HG03060 (cell line): ENCODE measurements around the gene RHOT1.
"Not testable (repeated sequence)": the region's sequence is repeated elsewhere in the genome, so short reads cannot be mapped to it uniquely, and the experiment has no call there.

Experiments used
- ATAC-seq: cut with Tn5 transposase; IDR thresholded peaks from one replicate; pipeline ENCODE4 v1.9.1; 2021; ENCODE audit warnings: low read depth, moderate number of reproducible peaks; ENCODE audit not compliant: unreplicated experiment

RHOT1 gene

GRCh38 chr17:32120716-32121115, 21.6 kb upstream of the RHOT1 start:
- ATAC-seq, result no peak

GRCh38 chr17:32123782-32124181, 18.5 kb upstream of the RHOT1 start:
- no peak for ATAC-seq

- no peak for ATAC-seq
These were observed 17.1 kb upstream of the RHOT1 start for GRCh38 chr17:32124985-32125847.

- no peak for ATAC-seq
These were observed 16.5 kb upstream of the RHOT1 start for GRCh38 chr17:32125848-32126153.

DNA sequence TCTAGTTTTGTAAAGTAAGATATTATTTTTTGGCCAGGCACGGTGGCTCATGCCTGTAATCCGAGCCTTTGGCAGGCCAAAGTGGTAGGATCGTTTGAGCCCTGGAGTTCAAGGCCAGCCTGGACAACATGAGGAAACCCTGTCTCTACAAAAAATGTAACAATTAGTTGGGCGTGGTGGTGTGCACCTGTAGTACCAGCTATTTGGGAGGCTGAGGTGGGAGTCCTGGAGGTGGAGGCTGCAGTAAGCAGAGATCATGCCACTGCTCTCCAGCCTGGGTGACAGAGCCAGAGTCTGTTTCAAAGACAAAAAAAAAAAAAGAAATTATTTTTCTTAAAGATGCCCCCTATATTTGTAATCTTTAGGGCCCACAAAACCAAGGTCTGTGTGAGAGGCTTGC, 16.0 kb upstream of the RHOT1 start:
- no peak for ATAC-seq

DNA sequence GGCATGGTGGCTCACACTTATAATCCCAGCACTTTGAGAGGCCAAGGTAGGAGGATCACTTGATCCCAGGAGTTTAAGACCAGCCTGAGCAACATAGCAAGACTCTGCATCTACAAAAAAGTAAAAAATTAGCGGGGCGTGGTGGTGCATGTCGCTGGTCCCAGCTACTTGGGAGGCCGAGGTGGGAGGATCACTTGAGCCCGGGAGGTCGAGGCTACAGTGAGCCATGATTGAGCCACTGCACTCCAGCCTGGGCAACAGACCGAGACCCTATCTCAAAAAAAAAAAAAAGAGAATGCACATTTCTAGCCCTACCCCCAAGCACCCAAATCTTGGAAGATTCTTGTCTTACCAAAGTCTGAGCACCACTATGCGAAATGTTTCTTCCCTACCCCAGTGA, 15.6 kb upstream of the RHOT1 start:
- ATAC-seq, result no peak

DNA sequence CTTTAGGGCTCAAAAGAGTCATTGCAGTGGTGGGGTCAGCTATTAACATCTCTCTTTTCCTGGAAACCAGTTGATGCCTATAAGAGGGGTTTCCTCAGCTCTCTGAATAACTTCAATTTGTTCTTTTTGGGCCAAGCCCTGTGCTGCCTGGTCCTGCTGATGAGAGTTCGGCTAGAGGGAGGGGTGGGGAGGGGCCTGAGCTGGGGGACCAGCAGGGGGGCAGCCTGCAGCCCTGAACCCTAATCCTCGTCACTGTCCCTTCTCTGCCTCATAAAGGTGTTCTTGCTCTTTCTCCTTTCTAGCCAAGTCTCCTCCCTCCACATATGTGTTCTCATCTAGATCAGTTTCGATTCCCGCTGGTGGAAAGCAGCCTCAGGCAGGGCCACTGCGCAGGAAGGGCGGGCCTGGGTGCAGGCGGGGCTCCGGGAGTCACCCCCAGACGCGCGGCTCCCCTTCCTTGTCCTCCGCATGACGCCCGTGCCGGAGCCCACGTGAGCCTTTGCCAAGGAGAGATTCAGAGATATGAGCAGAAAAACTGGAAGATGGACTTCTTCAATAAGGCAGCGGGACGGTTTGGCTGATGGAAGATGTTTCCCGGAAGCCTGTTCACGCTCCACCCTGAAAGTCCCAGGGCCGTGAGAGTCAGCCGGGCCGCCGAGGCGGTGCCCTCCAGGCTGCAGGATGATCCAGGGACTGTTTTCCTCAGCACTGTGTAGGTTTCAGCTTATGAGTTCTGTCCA, 15.0 kb upstream of the RHOT1 start:
- ATAC-seq, result no peak

DNA sequence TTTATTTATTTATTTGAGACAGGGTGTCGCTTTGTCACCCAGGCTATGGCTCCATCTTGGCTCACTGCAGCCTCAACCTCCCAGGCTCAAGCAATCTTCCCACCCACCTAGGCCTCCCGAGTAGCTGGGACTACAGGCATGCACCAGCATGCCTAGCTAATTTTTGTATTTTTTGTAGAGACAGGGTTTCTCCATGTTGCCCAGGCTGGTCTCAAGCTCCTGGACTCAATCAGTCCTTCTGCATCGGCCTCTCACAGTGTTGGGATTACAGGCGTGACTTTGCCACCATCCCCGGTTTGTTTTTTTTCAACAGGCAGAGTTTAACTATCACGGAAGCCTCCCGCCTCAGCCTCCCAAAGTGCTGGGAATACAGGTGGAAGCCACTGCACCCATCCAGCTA, 13.8 kb upstream of the RHOT1 start:
- ATAC-seq, result not testable (repeated sequence)

DNA sequence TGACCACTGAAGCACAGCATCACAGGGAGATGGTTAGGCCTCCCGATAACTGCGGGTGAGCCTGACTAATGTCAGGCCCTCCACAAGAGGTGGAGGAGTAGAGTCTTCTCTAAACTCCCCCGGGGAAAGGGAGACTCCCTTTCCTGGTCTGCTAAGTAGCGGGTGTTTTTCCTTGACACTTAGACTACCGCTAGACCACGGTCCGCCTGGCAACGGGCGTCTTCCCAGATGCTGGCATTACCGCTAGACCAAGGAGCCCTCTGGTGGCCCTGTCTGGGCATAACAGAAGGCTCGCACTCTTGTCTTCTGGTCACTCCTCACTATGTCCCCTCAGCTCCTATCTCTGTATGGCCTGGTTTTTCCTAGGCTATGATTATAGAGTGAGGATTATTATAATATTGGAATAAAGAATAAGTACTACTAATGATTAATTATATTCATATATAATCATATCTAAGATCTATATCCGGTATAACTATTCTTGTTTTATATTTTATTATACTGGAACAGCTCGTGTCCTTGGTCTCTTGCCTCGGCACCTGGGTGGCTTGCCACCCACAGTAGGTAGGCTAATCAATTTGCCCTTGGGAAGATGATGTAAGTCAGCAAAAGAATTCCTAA, 6.7 kb upstream of the RHOT1 start:
- ATAC-seq, result not testable (repeated sequence)

- ATAC-seq, result no peak
These were observed 5.4 kb upstream of the RHOT1 start for GRCh38 chr17:32136856-32137255.

DNA sequence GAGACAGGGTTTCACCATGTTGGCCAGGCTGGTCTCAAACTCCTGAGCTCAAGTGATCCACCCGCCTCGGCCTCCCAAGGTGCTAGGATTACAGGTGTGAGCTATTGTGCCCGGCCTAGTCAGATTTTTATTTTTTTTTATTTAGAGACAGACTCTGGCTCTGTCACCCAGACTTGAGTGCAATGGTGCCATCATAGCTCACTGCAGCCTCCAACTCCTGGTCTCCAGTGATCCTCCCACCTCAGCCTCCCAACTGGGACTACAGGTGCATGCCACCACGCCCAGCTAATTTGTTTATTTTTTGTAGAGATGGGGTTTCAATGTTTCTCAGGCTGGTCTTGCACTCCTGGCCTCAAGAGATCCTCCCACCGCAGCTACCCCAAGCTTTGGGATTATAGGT, 2.8 kb upstream of the RHOT1 start:
- ATAC-seq, result not testable (repeated sequence)

DNA sequence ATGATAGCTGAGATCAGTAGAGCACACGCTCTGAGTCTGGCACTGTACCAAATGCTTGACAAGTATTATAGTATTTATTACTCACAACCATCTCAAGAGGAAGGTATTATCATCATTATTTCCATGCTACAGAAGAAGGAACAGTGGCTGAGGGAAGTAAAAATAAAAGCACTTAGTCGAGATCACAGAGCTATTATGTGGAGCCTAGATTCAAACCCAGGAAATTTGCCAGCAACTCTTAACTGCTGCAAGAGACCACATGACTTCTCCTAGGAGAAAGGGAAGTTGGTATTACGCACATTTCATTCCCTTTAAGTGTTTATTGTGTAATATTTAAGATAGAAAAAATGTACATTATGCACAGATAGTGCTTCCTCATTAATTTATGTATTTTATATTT, 1.0 kb upstream of the RHOT1 start:
- ATAC-seq, result no peak

- no peak for ATAC-seq
These were observed 644 bp upstream of the RHOT1 start for GRCh38 chr17:32141679-32142037.

DNA sequence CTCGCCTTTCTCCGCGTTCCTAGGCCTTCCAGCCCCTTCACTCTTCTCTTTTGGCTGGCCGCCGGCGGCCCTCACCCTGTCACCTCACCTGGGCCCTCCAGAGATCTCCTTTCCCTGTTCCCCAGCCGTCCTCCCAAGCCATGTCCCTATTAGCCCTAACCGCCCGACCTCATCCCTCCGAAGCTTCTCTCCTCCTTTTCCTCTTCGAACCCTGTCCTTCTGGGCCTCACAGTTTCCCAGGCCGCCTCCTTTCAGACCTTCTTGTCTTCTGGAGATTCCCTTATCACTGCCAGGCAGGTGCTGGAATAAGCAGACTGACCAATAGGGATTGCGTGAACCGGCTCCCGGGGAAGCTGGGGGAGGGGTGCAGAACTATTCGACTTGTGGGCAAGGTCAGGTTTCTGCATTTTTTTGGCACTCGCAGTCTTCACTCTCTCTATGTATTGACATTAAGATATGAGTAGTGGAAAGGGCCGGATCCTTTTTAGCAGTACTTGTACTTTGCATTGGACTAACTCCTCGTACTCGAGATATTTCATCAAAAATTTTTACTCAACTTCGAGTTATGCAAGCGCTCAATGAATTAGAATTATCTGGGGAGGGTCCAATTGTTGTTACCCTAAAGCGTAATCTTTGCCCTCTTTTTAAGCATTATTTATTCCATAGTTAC, 690 bp downstream of the RHOT1 start:
- ATAC-seq, result no peak

- no peak for ATAC-seq
These were observed 1.2 kb downstream of the RHOT1 start for GRCh38 chr17:32143527-32143870.

DNA sequence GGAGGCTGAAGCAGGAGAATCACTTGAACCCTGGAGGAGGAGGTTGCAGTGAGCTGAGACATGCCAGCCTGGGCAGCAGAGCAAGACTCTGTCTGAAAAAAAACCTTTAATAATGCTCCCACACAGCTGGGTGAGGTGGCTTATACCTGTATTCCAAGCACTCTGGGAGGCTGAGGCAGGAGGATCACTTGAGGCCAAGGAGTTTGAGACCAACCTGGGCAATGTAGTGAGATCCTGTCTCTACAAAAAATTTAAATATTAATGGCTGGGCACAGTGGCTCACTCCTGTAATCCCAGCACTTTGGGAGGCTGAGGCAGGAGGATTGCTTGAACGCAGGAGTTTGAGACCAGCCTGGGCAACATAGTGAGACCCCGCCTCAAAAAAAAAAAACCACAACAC, 2.1 kb downstream of the RHOT1 start:
- not testable (repeated sequence) for ATAC-seq

DNA sequence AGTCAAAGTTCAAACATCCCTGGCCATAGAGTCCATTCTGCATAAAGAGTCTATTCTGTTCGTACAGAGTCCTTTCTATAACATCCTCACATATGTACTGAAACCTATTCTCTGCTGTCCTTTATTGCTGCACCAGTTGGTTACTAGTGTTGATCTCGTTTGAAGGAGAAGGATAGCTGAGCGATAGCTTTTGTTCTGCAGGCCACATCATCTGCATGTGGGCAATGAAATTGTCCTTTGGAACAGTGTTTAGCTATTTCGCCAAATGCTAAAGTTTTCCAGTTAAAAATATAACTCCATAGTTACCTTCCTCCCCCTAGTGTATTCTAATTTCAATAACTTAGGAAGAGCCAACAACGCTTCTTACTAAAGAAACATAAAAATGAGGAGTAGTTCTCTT, 6.0 kb downstream of the RHOT1 start:
- no peak for ATAC-seq

DNA sequence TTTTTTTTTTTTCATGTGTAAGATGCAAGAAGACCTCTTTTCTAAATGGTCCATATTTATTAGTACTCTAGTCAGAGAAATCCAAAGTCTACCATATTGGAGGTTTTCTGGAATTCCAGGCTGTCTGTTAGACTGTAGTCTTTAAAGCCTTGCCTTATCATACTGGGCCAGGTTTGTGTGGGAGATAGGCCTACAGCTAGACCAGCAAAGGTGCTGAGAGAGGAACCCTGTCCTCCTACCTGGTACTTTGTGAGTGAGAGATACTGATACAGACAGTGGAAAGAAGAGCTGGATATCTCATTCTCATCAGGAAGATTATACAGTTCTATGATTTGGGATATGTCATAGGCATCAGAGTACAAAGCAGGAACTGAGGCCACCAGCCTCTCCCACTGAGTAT, 8.1 kb downstream of the RHOT1 start:
- ATAC-seq, result no peak

DNA sequence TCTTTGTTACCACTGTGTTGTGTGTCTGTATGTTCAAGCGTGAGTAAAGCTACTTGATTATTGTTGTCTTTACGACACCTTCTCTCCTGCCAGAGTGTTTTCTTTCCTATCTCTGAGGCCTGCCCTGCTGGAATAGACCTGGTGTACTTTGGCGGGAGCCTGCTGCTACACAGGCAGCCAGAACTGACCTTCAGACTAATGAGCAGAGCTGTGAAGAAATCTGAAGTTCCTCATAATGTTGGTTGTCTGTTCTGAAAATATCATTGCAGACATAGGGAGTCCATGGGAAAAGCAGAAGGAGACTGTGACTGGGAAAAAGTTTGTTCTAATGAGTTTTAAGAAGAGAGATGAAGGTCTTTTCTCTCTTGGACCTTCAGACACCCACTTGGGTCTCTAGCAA, 9.8 kb downstream of the RHOT1 start:
- no peak for ATAC-seq

GRCh38 chr17:32155896-32156295, 13.6 kb downstream of the RHOT1 start:
- ATAC-seq, result no peak

- ATAC-seq, result no peak
These were observed 14.4 kb downstream of the RHOT1 start for GRCh38 chr17:32156656-32157055.
